Endodermal cell (in vitro differentiated cells): ENCODE results near the gene RBFOX1. TPM values are rescaled to one million over a fixed set of nuclear protein-coding genes. Genes with fewer than 3 reads are reported as not detected.

Experiments used
- DNase-seq: peaks from one replicate; pipeline ENCODE4 v3.0.0-alpha.2; 2017
- H3K27ac ChIP-seq: 2 replicates; pipeline ENCODE4 v1.5.1; 2013; ENCODE audit warnings: mild to moderate bottlenecking, low read depth, low read length, moderate library complexity
- H3K27me3 ChIP-seq: 2 replicates; pipeline ENCODE4 v1.6.1; 2013; ENCODE audit warnings: mild to moderate bottlenecking, low read length, moderate library complexity; ENCODE audit not compliant: insufficient read depth, control insufficient read depth, poor library complexity, severe bottlenecking
- H3K36me3 ChIP-seq: 2 replicates; pipeline ENCODE4 v1.7.0; 2013; ENCODE audit warnings: mild to moderate bottlenecking, low read length, moderate library complexity; ENCODE audit not compliant: control insufficient read depth, insufficient read depth
- H3K4me1 ChIP-seq: one replicate; pipeline ENCODE4 v1.7.0; 2013; ENCODE audit warnings: low read length; ENCODE audit not compliant: control insufficient read depth, insufficient read depth
- H3K4me3 ChIP-seq: 2 replicates; pipeline ENCODE4 v1.5.1; 2013; ENCODE audit warnings: mild to moderate bottlenecking, low read length, moderate library complexity
- H3K9ac ChIP-seq: 2 replicates; pipeline ENCODE4 v1.6.1; 2013; ENCODE audit warnings: mild to moderate bottlenecking, low read length, moderate library complexity; ENCODE audit not compliant: poor library complexity, severe bottlenecking; ENCODE audit errors: extremely low read depth
- H3K9me3 ChIP-seq: 2 replicates; pipeline ENCODE4 v1.6.1; 2013; ENCODE audit warnings: mild to moderate bottlenecking, low read length, moderate library complexity; ENCODE audit not compliant: control insufficient read depth
- H3K27ac Mint-ChIP-seq: 2 replicates; pipeline ENCODE4 v1.8.0; 2020; ENCODE audit warnings: mixed read lengths
- H3K27me3 Mint-ChIP-seq: 2 replicates; pipeline ENCODE4 v1.8.0; 2021; ENCODE audit warnings: mild to moderate bottlenecking, mixed read lengths; ENCODE audit not compliant: insufficient read depth
- H3K36me3 Mint-ChIP-seq: 2 replicates; pipeline ENCODE4 v1.8.0; 2020; ENCODE audit warnings: low read depth, mixed read lengths
- H3K4me1 Mint-ChIP-seq: 2 replicates; pipeline ENCODE4 v1.8.0; 2020; ENCODE audit warnings: mixed read lengths
- H3K4me3 Mint-ChIP-seq: 2 replicates; pipeline ENCODE4 v1.8.0; 2020; ENCODE audit warnings: mild to moderate bottlenecking, moderate library complexity, mixed read lengths
- H3K9me3 Mint-ChIP-seq: 2 replicates; pipeline ENCODE4 v1.8.0; 2020; ENCODE audit warnings: mild to moderate bottlenecking, mixed read lengths
- WGBS, 2 experiments: methylation state at CpG; one replicate each; pipeline versions ENCODE4 v1.1.5 to v1.1.7; 2013; ENCODE audit warnings: missing lambda C conversion rate in 2 of 2, mixed read lengths in 1 of 2; ENCODE audit not compliant: insufficient coverage in 1 of 2, insufficient read length in 1 of 2; 5-methylcytosine and 5-hydroxymethylcytosine counted together
- total RNA-seq, 2 donors: library from RNA; stranded (reverse); fragmentation: NEBNext Ultra II Directional in 1 of 2; extraction: Animal tissue kit (Norgen Biotek cat#: 25700) in 1 of 2; gene quantifications; 2 replicates in 1 of 2; 3 replicates in 1 of 2; pipeline ENCODE4 v1.2.1, GENCODE V29; 2021
- TF ChIP-seq, protein P1 (sequence below): fragments of 200-600 bp; sonication (generic); conservative IDR thresholded peaks from 2 replicates; pipeline ENCODE4 v1.5.0; 2021; ENCODE audit warnings: antibody characterized with exemption, mild to moderate bottlenecking

RBFOX1 gene
- total RNA-seq, 2 donors from 2014 or later = 2.6 to 2.7 TPM

DNA sequence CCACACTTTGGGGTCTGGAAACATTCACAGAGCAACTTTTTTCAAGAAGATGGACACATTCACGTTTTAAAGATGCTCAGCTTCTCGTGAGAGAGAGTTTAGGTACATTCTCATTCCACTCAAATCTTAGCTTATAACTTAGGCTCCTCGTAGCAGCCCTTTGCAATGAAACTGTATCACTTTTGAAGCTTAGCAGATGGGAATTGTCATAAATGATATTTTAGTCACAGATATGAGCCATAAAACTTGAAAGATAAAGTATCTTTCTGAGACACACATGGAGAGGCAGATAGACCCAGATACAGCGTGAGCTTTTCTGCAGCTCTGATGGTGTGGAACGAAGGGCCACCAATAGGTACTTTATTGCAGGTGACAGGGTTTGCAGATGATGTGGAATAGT is 41.1 kb downstream of the RBFOX1 start:
- Mint-ChIP-seq H3K4me1 (peaks cover 19% of the 10 kb centered on the region), H3K9me3 (no peaks in the 10 kb centered on the region), H3K4me3 (no peak overlapping the region), H3K27ac (no peak overlapping the region), H3K27me3 (peaks cover 1% of the 10 kb centered on the region), H3K36me3 (no peaks in the 10 kb centered on the region)
- no peak for DNase-seq
- Histone ChIP-seq H3K9me3 (no peaks in the 10 kb centered on the region), H3K27ac (no peak overlapping the region), H3K9ac (no peak overlapping the region), H3K4me1 (no peaks in the 10 kb centered on the region), H3K27me3 (no peaks in the 10 kb centered on the region), H3K4me3 (no peak overlapping the region), H3K36me3 (no peaks in the 10 kb centered on the region)
- 94 to 96% methylated on average over 4 to 5 of the region's 5 CpGs for WGBS, 2 experiments
- TF ChIP-seq, protein P1, sequence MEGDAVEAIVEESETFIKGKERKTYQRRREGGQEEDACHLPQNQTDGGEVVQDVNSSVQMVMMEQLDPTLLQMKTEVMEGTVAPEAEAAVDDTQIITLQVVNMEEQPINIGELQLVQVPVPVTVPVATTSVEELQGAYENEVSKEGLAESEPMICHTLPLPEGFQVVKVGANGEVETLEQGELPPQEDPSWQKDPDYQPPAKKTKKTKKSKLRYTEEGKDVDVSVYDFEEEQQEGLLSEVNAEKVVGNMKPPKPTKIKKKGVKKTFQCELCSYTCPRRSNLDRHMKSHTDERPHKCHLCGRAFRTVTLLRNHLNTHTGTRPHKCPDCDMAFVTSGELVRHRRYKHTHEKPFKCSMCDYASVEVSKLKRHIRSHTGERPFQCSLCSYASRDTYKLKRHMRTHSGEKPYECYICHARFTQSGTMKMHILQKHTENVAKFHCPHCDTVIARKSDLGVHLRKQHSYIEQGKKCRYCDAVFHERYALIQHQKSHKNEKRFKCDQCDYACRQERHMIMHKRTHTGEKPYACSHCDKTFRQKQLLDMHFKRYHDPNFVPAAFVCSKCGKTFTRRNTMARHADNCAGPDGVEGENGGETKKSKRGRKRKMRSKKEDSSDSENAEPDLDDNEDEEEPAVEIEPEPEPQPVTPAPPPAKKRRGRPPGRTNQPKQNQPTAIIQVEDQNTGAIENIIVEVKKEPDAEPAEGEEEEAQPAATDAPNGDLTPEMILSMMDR = no peak

DNA sequence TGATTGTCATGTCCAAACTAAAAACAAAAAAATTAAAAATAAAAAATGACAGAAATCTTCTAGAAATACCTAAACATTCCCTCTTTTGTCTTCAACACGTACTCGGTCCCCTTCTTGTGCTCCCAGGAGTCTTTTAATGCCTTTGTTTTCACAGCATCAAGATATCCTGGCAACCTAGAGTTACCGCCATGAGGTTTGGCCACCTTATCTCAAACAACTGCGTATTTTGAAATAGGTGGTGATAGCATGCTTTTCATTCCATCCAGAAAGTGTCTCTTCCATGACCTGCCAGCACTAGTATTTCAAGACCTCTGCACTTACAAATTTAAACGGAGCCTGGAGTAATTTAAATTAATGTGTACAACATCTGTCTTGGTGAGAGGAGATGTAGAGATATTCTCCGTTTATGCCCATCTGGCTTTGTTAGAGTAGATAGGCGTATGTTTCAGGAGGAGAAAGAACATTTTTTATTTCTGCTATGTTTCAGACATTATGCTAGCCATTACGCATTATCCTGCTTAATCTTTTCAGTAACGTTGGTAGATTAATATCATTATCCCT is 42.0 kb downstream of the RBFOX1 start:
- H3K27ac Mint-ChIP-seq = no peak overlapping the region
- Histone ChIP-seq H3K4me3 (no peak overlapping the region), H3K27me3 (no peaks in the 10 kb centered on the region), H3K27ac (no peak overlapping the region), H3K9ac (no peak overlapping the region), H3K9me3 (no peaks in the 10 kb centered on the region), H3K4me1 (no peaks in the 10 kb centered on the region), H3K36me3 (no peaks in the 10 kb centered on the region)
- DNase-seq = no peak
- H3K27me3 Mint-ChIP-seq = peaks cover 1% of the 10 kb centered on the region
- H3K4me3 Mint-ChIP-seq = no peak overlapping the region
- 85 to 93% methylated on average over 5 to 9 of the region's 9 CpGs for WGBS, 2 experiments
- TF ChIP-seq, protein P1 = no peak
- peaks cover 11% of the 10 kb centered on the region for H3K4me1 Mint-ChIP-seq
- H3K9me3 Mint-ChIP-seq = no peaks in the 10 kb centered on the region
- no peaks in the 10 kb centered on the region for H3K36me3 Mint-ChIP-seq

DNA sequence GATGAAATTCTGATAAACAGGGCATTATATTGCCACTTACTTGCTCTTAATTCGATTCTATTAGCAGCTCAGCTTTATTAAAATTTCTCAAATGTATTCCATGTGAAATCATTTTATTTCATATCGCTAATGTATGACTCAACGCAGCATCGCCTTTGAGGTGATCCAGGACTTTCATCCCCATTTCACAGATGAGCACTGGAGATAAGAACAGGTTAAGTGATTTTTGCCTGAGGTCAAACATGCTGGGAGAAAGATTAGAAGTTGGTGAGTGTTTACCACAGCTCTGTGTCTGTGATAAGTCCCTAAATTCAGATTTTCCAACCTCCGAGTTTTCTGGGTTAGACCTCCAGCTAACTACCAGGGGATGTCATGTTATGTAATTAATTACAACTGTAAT is 43.6 kb downstream of the RBFOX1 start:
- Histone ChIP-seq H3K27ac (no peak overlapping the region), H3K9ac (no peak overlapping the region), H3K4me3 (no peak overlapping the region), H3K36me3 (no peaks in the 10 kb centered on the region), H3K4me1 (no peaks in the 10 kb centered on the region), H3K9me3 (no peaks in the 10 kb centered on the region), H3K27me3 (no peaks in the 10 kb centered on the region)
- WGBS, 2 experiments = 91 to 96% methylated on average over 4 to 5 of the region's 5 CpGs
- Mint-ChIP-seq H3K4me1 (peaks cover 5% of the 10 kb centered on the region), H3K36me3 (no peaks in the 10 kb centered on the region), H3K27ac (no peak overlapping the region), H3K9me3 (no peaks in the 10 kb centered on the region), H3K4me3 (no peak overlapping the region), H3K27me3 (peaks cover 1% of the 10 kb centered on the region)
- DNase-seq = no peak
- TF ChIP-seq, protein P1 = no peak
